ENCODE results near the gene RALGAPA1.

- TF ChIP-seq CTCF (IDR thresholded peaks at IDR 0.05; ENCODE audit: borderline replicate concordance, extremely low read depth, low read length, poor library complexity, severe bottlenecking) = peak; percentile 92
- no peak for TF ChIP-seq EZH2 (IDR thresholded peaks at IDR 0.05; ENCODE audit: borderline replicate concordance, low read depth, low read length, severe bottlenecking)
These were observed 121.7 kb downstream of the RALGAPA1 start for GRCh38 chr14:35687335-35687939.

Data from DND-41 (cell line).